GM18868 (cell line): ENCODE measurements around the gene GALNTL6.

Experiments used
- ATAC-seq: cut with Tn5 transposase; IDR thresholded peaks from one replicate; pipeline ENCODE4 v1.9.1; 2021; ENCODE audit warnings: mild to moderate bottlenecking, moderate library complexity; ENCODE audit not compliant: unreplicated experiment

Gene GALNTL6

DNA sequence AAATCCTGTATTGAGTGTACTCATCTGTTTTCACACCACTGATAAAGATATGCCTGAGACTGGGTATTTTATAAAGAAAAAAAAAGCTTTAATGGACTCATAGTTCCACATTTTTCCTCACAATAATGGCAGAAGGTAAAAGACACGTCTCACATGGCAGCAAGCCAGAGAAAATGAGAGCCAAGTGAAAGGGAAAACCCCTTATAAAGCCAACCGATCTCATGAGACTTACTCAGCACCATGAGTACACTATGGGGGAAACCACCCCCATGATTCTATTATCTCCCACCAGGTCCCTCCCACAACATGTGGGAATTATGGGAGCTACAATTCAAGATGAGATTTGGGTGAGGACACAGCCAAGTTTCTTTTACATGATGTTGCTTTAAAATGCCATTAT, 171.9 kb downstream of the GALNTL6 start:
- peak; percentile 63 for ATAC-seq

DNA sequence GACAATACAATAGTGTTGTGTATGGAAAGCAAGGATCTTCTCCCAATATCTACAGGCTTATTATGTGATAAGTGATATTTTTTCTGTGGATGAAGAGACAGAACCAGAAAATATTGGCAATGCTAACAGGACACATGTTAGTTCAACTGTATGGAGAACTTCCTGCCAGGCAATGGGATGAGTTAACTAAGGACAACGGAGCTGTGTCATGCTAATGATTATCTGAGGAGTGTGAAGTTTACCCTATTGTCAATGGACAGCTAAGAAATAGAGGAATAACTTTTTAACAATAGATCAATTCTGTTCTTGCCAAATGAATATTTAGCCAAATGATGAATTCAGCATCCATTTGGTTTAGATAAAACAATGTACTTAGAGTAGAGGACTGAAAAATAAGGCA, 180.0 kb downstream of the GALNTL6 start:
- no peak for ATAC-seq

GRCh38 chr4:172007889-172008288, 194.7 kb downstream of the GALNTL6 start:
- ATAC-seq, result no peak

- no peak for ATAC-seq
These were observed 196.4 kb downstream of the GALNTL6 start for GRCh38 chr4:172009446-172010230.

- no peak for ATAC-seq
These were observed 198.0 kb downstream of the GALNTL6 start for GRCh38 chr4:172011196-172011595.

GRCh38 chr4:172018358-172018757, 205.2 kb downstream of the GALNTL6 start:
- no peak for ATAC-seq

GRCh38 chr4:172035562-172035961, 222.4 kb downstream of the GALNTL6 start:
- no peak for ATAC-seq

GRCh38 chr4:172040766-172041165, 227.6 kb downstream of the GALNTL6 start:
- ATAC-seq, result no peak

DNA sequence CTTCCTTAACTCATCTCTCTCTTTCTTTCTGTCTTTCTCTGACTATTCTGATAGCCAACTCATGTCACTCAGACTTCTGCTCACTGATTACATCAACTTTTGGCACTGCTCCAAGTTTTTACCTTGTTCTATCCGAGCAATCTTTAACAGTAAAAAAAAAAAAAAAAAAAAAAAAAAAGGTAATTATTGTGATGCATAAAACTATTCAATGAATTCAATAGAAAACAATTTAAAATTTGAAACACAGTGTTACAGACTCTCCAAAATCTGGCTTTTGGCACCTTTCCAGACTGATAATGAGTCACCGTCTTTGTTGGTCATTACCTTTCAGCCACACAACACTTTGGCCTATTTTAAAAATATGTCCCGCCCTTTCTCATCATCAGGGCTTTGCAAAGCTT, 229.5 kb downstream of the GALNTL6 start:
- ATAC-seq, result peak; percentile 57

GRCh38 chr4:172045981-172046380, 232.8 kb downstream of the GALNTL6 start:
- ATAC-seq, result no peak

DNA sequence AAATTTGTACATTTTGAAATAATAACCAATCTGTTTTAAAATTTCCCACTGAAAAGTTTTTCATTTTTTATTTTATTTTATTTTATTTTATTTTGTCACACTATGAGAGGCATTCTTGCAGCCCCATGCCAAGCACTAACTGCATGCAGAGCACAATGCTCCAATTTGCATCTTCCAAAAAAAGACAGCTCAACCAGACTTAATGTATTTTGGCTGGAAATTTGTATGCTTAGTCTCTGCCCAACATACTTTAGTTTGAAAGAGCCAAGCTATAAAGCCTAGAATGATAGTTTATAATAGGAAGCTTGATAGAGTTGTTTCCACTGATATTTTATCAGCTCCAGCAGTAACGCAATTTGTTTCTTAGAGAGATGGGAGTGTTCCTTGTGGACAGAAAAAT, 235.5 kb downstream of the GALNTL6 start:
- no peak for ATAC-seq

- no peak for ATAC-seq
These were observed 237.7 kb downstream of the GALNTL6 start for GRCh38 chr4:172050911-172051310.

- ATAC-seq, result peak; percentile 92
These were observed 241.8 kb downstream of the GALNTL6 start for GRCh38 chr4:172055046-172055445.

DNA sequence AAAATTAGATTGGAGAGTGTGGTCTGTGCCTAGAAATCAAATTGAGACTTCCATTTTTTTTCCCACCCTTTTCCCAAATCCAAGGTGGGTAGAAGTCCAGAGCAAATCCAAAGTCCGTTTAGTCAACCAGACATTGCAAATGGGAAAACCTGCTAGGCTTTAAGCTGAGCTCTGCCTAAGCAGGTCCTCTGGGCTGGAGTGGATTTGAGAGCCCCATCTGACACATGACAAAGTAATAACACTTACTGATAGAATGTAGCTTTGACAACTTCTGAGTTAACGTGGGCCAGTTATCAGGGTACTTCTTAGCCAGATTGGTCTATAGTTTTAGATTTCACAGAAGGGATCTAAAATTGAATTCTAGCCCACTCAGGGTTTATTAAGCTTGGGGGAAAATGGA, 242.3 kb downstream of the GALNTL6 start:
- peak; percentile 30 for ATAC-seq

DNA sequence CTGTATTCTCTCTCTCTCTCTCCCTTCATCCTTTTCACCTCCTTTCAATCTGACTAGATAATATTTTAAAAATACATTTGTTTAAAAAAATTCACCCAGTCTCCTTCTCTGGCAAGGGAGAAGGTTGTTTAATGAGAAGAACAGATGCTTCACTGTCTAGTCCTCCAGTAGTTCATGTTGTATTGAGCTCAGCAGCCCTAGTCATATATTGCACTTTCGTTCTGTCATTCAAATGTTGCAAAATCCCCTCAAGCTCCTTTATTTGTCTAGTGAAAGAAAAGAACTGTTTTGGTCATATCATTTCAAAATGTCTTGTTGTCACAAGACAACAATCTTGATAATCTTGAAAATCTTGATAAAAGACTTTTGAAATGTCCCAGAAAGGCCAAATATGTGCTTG, 248.0 kb downstream of the GALNTL6 start:
- peak; percentile 99 for ATAC-seq

DNA sequence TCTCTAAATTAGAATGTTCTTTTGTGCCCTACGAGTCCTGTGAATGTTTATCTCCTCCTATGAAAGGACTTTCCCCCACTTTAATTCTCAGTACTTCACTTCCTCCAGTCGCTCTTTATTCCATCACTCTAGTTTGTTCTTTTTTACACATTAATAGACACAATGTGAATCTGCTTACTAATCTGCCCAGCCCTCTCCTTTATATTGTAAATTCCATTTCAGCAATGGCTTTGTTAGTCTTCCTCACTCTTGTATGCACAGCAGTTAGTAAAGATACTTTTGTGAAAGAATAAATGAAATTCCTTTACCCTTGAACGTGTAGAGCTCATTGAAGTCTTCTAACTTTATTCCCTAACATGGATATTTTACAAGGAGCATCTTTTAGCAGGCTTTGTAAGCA, 255.3 kb downstream of the GALNTL6 start:
- ATAC-seq, result no peak

DNA sequence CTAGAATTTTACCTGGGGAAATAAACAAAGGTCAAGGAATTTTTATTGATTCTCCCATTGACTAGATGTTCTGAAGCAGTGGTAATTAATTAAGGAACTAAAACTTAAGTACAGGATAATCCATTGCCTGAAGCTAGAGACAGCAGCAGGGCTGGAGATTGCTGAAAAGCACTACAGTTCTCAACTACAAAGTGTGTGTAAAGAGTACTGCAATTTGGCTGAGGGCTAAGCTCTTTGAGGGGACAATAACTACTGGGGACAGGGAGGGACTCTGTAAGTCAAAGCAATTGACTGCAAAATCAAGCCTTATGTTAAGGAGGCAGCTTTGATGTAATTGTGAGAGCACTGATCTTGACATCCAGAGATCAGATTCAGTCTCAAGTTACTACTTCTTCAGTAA, 260.4 kb downstream of the GALNTL6 start:
- no peak for ATAC-seq

GRCh38 chr4:172083272-172083671, 270.1 kb downstream of the GALNTL6 start:
- no peak for ATAC-seq

DNA sequence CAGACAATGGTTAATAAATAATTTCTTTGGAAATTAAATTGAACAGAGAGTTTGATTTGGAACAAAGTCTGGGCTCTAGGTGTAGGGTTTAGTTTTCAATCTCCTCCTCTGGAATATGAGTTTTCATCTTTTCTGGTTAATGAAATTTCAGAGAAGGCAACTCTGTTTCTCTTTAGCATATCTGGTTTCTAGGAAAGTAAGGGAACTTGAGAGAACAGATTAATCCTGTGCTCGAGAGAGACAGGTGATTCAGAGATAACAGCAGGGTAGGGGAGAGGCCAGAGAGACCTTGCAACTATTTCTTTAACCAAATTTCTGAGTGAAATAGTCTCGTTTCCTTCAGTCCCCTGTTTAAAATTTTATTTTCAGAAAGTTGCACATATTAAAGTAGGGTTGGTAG, 275.4 kb downstream of the GALNTL6 start:
- no peak for ATAC-seq

- no peak for ATAC-seq
These were observed 282.0 kb downstream of the GALNTL6 start for GRCh38 chr4:172095161-172095560.

GRCh38 chr4:172096786-172097185, 283.6 kb downstream of the GALNTL6 start:
- ATAC-seq, result no peak

GRCh38 chr4:172099376-172099775, 286.2 kb downstream of the GALNTL6 start:
- no peak for ATAC-seq

- no peak for ATAC-seq
These were observed 290.3 kb downstream of the GALNTL6 start for GRCh38 chr4:172103456-172103855.
